ENCODE data around the gene GNG3.

DNA sequence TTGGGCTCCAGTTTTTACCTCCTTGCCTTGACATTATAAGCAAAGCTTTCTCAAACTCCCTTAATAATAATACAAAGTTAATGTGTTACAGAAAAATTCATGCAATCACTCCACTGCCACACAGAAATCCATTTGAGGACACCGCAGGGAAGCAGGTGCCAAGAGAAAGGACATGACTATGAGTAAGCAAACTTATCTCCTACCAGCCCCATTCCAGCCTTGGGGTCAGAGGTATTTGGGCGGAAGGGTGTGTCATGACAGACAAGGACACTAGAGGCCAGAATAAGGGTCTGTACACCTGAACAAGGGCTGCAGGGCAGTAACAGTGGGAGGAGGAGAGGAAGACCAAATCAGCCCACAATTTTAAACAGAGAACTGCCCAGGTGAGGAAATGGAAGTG lies 5.9 kb downstream of the GNG3 start:
- no peak for TF ChIP-seq EZH2phosphoT487 (IDR thresholded peaks at IDR 0.05; ENCODE audit: borderline replicate concordance, low read length)
- TF ChIP-seq, protein P1, sequence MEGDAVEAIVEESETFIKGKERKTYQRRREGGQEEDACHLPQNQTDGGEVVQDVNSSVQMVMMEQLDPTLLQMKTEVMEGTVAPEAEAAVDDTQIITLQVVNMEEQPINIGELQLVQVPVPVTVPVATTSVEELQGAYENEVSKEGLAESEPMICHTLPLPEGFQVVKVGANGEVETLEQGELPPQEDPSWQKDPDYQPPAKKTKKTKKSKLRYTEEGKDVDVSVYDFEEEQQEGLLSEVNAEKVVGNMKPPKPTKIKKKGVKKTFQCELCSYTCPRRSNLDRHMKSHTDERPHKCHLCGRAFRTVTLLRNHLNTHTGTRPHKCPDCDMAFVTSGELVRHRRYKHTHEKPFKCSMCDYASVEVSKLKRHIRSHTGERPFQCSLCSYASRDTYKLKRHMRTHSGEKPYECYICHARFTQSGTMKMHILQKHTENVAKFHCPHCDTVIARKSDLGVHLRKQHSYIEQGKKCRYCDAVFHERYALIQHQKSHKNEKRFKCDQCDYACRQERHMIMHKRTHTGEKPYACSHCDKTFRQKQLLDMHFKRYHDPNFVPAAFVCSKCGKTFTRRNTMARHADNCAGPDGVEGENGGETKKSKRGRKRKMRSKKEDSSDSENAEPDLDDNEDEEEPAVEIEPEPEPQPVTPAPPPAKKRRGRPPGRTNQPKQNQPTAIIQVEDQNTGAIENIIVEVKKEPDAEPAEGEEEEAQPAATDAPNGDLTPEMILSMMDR (conservative IDR thresholded peaks at IDR 0.05; ENCODE audit: low read depth, low read length): no peak
- no peak for TF ChIP-seq EZH2 (IDR thresholded peaks at IDR 0.05; ENCODE audit: low read length, unreplicated experiment)
